KOPT-K1 (cell line): ENCODE measurements around the gene DNAJC16.
"Not testable (repeated sequence)": the region's sequence is repeated elsewhere in the genome, so short reads cannot be mapped to it uniquely, and the experiment has no call there.

ENCODE experiments used
- H3K27ac ChIP-seq: fragments of 200-600 bp; sonication (generic); 2 replicates; pipeline ENCODE4 v1.5.1; 2016; ENCODE audit warnings: antibody characterized with exemption, mild to moderate bottlenecking, low read depth, low read length; ENCODE audit not compliant: poor library complexity, severe bottlenecking
- H3K36me3 ChIP-seq: fragments of 200-600 bp; sonication (generic); 2 replicates; pipeline ENCODE4 v1.5.1; 2017; ENCODE audit warnings: antibody characterized with exemption, mild to moderate bottlenecking, low read length, moderate library complexity; ENCODE audit not compliant: insufficient read depth
- H3K9me3 ChIP-seq: fragments of 200-600 bp; sonication (generic); 2 replicates; pipeline ENCODE4 v1.5.1; 2017; ENCODE audit warnings: antibody characterized with exemption, low read length, mild to moderate bottlenecking; ENCODE audit not compliant: insufficient read depth, poor library complexity, severe bottlenecking

Gene DNAJC16

GRCh38 chr1:15519625-15520024 is 7.0 kb upstream of the DNAJC16 start:
- H3K27ac ChIP-seq: no peak overlapping the region
- no peaks in the 10 kb centered on the region for H3K9me3 ChIP-seq
- H3K36me3 ChIP-seq: no peaks in the 10 kb centered on the region

- H3K36me3 ChIP-seq, H3K9me3 ChIP-seq, H3K27ac ChIP-seq: not testable (repeated sequence)
Observed at GRCh38 chr1:15521206-15521906, 5.3 kb upstream of the DNAJC16 start.

GRCh38 chr1:15522551-15522950 is 4.1 kb upstream of the DNAJC16 start:
- Histone ChIP-seq H3K36me3 (no peaks in the 10 kb centered on the region), H3K27ac (no peak overlapping the region), H3K9me3 (no peaks in the 10 kb centered on the region)

DNA sequence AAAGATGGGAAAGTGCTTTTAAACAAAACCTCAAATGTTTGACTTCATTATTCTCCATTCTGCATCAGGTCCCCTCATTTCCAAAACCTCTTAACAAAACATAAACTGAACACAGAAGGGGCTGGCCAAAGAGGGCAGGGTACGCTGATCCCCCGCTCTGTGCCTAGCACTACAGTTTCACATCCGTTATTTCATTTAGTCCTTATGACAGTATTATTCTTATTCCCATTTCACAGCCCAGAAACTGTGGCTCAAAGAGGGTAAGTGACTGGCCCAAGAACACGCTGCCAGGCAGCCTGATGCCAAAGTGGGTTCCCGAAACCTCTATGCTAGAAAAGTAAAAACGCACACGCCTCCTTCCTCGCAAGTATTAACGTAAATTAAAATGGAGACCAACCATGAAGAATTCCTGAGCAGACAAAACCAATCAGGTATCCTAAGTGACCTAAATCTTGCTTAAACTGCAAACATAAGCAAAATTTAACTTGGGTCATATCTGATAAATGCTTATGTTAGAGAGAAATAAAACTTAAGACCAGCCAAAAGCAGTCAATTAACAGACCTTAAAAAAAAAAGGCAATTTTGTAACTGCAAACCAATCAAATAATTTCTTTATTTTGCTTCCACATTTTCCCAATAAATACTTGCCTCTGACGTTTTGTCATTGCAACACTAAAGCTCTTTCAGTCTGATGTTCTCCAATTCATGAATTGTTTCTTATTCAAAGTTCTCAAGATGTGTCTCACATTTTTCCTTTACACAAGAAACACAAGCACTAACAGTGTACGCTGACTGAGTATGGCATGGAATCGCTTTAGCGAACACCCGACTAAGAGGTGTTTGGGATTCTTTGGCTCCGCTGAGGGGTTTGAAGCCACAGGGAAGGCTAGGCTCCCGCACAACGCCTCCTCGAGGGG is 3.3 kb upstream of the DNAJC16 start:
- H3K9me3 ChIP-seq: no peaks in the 10 kb centered on the region
- no peaks in the 10 kb centered on the region for H3K36me3 ChIP-seq
- H3K27ac ChIP-seq: peak overlapping the region; percentile 27

GRCh38 chr1:15524021-15524282 is 2.7 kb upstream of the DNAJC16 start, which contains the start of gene CASP9:
Gene CASP9, minus strand, starts transcription at chr1:15524215. Its CDS starts 15 bp downstream, at chr1:15524200.
- H3K36me3 ChIP-seq: no peaks in the 10 kb centered on the region
- H3K9me3 ChIP-seq: no peaks in the 10 kb centered on the region
- peak within 1 kb of the TSS; percentile 65 for H3K27ac ChIP-seq

DNA sequence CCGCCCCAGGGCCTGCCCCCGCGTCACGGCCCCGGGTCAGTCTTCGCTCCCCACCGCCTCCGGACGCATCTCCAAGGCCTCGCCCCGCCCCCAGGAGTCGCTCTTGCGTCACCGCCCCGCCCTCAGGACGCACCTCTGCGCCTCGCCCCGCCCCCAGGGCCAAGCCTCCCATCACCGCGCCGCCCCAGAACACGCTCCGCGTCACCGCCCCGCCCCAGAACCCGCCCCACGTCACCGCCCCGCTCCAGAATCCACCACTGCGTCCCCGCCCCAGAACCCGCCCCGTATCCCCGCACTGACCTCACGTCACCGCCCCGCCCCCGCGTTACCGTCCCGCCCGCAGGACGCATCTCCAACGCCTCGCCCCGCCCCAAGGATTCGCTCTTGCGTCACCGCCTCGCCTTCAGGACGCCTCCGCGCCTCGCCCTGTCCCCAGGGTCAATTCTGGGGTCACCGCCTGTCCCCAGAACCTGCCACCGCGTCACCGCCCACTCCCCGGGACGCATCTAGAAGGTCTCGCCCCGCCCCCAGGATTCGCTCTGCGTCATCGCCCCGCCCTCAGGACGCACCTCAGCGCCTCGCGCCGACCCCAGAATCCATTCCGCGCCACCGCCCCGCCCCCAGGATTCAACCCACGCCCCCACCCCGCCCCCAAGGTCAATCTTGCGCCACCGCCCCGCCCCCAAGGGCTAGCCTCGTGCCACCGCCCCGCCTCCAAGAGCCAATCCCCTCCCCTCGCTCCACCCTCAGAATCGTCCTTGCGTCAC is 2.2 kb upstream of the DNAJC16 start:
- Histone ChIP-seq H3K27ac (peak overlapping the region; percentile 65), H3K9me3 (no peaks in the 10 kb centered on the region), H3K36me3 (no peaks in the 10 kb centered on the region)

DNA sequence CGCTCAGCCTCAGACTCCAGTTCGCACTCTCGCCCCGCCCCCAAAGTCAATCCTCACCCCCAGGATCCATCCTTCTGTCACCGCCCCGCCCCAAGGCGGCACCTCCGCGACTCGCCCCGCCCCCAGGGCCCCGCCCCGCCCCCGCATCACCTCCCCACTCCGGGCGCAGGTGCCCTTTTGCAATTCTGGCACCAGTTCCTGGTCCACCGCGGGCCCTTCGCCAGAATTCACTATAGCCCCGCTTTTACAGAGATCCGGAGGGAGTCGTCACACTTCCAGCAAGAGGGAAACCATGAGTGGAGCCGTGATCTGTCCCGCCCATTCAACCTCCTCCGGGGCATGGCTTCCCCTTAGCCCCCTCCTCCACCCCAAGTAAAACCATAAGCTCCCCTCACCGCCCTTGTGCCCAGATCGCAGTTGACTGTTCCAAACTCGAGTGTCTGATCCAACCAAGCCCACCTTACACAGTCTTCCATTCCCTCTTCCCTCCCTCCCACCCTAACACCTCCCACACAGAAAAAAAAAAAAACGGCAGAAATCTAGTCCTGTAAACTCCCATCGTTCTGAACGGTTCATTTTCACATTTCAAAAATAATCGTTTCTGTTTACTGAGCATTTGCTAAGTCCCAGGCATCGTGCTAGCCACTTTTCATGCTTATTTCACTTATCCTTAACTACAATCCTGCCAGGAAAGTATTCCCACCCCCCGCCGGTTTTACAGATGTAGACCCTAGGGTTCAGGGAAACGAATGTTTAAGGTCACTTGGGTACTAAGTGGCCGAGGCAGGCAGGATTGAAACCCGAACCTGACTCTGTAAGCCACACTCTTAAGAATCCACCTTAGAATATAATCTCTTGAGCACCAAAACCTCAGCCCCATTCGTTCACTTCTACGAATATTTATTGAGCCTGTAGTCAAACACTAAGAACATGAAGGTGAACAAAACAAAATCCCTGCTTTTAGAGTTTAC is 1.3 kb upstream of the DNAJC16 start:
- Histone ChIP-seq H3K27ac (peak overlapping the region; percentile 42), H3K9me3 (no peaks in the 10 kb centered on the region)

GRCh38 chr1:15526021-15526489 is 593 bp upstream of the DNAJC16 start:
- Histone ChIP-seq H3K27ac (peak overlapping the region; percentile 65), H3K9me3 (no peaks in the 10 kb centered on the region), H3K36me3 (peaks cover 5% of the 10 kb centered on the region; the same call in 1 of the 2 replicates)

More for the DNA sequence above, 1.3 kb upstream of the DNAJC16 start:
- H3K36me3 ChIP-seq: no peaks in the 10 kb centered on the region

DNA sequence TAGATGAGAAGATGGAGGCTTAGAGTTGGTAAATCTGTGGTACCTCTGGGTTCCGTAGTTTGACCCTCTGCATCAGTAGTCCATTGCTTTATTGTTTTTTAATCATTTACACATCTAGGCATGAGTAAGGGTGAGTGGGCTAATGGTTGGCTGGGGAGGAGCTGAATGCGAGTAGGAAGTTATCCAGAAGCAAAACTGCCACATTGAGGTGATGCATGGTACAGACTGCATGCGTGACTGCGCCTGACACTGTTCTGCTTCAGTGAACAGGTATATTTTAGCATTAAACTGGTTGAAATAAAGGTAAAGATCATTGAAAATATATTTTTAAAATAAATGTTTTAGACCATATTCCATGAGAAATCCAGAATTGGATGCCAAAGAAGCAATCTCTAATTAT is 4.4 kb downstream of the DNAJC16 start:
- Histone ChIP-seq H3K27ac (no peak overlapping the region), H3K36me3 (peaks cover 17% of the 10 kb centered on the region; the same call in 1 of the 2 replicates), H3K9me3 (no peaks in the 10 kb centered on the region)

GRCh38 chr1:15531682-15532081 is 5.0 kb downstream of the DNAJC16 start:
- no peak overlapping the region for H3K27ac ChIP-seq
- H3K9me3 ChIP-seq: no peaks in the 10 kb centered on the region
- peaks cover 22% of the 10 kb centered on the region; the same call in 1 of the 2 replicates for H3K36me3 ChIP-seq

GRCh38 chr1:15538771-15539170 is 12.1 kb downstream of the DNAJC16 start:
- Histone ChIP-seq H3K9me3 (no peaks in the 10 kb centered on the region), H3K36me3 (peaks cover 72% of the 10 kb centered on the region), H3K27ac (no peak overlapping the region)

- no peak overlapping the region for H3K27ac ChIP-seq
- H3K36me3 ChIP-seq: peaks cover 73% of the 10 kb centered on the region
- H3K9me3 ChIP-seq: no peaks in the 10 kb centered on the region
Observed at GRCh38 chr1:15540186-15540585, 13.5 kb downstream of the DNAJC16 start.

GRCh38 chr1:15541231-15541792 is 14.7 kb downstream of the DNAJC16 start:
- no peak overlapping the region for H3K27ac ChIP-seq
- no peaks in the 10 kb centered on the region for H3K9me3 ChIP-seq
- peaks cover 76% of the 10 kb centered on the region for H3K36me3 ChIP-seq
